CD4-positive, alpha-beta T cell treated with Interleukin-6 for 4 hours (primary cell): ENCODE measurements around the gene MPND.

Experiments used
- DNase-seq: peaks from one replicate; pipeline ENCODE4 v3.0.0-alpha.2; 2020; ENCODE audit warnings: mixed read lengths

The MPND gene

GRCh38 chr19:4343370-4344307, at the start of gene MPND:
MPND (plus strand) TSS chr19:4343562; CDS start chr19:4343594, 32 bp downstream.
- peak; percentile 95 for DNase-seq

GRCh38 chr19:4294389-4294788, 49.0 kb upstream of the MPND start:
- no peak for DNase-seq

GRCh38 chr19:4295972-4296771, 47.2 kb upstream of the MPND start:
- no peak for DNase-seq

- peak; percentile 43 for DNase-seq
Measured at GRCh38 chr19:4297901-4298809, 45.2 kb upstream of the MPND start.

- no peak for DNase-seq
Measured at GRCh38 chr19:4298810-4299550, 44.4 kb upstream of the MPND start.

- DNase-seq: no peak
Measured at GRCh38 chr19:4300589-4300988, 42.8 kb upstream of the MPND start.

GRCh38 chr19:4301590-4302242, 41.6 kb upstream of the MPND start:
- peak; percentile 25 for DNase-seq

- DNase-seq: peak; percentile 72
Measured at GRCh38 chr19:4302243-4302640, 41.1 kb upstream of the MPND start, which contains the start of gene TMIGD2. TMIGD2 (minus strand) TSS chr19:4302389; CDS start chr19:4302385, 4 bp downstream.

- DNase-seq: peak; percentile 34
Measured at GRCh38 chr19:4303819-4304537, 39.4 kb upstream of the MPND start.

GRCh38 chr19:4304538-4305256, 38.7 kb upstream of the MPND start, which contains the start of gene FSD1:
FSD1 (plus strand) TSS chr19:4304598; CDS start chr19:4304747, 149 bp downstream.
- DNase-seq: peak; percentile 77

- DNase-seq: no peak
Measured at GRCh38 chr19:4305257-4305612, 38.1 kb upstream of the MPND start.

- DNase-seq: no peak
Measured at GRCh38 chr19:4305659-4306058, 37.7 kb upstream of the MPND start.

GRCh38 chr19:4310247-4311121, 32.9 kb upstream of the MPND start:
- no peak for DNase-seq

- DNase-seq: no peak
Measured at GRCh38 chr19:4313847-4314490, 29.4 kb upstream of the MPND start.

- DNase-seq: no peak
Measured at GRCh38 chr19:4316956-4317355, 26.4 kb upstream of the MPND start.

GRCh38 chr19:4318460-4318859, 24.9 kb upstream of the MPND start:
- no peak for DNase-seq

- no peak for DNase-seq
Measured at GRCh38 chr19:4319067-4319718, 24.2 kb upstream of the MPND start.

- no peak for DNase-seq
Measured at GRCh38 chr19:4320419-4320818, 22.9 kb upstream of the MPND start.
